HG03060 (cell line): ENCODE results near the gene MOSMO.
"Not testable (repeated sequence)": the region's sequence is repeated elsewhere in the genome, so short reads cannot be mapped to it uniquely, and the experiment has no call there.

Experiments used
- ATAC-seq: cut with Tn5 transposase; IDR thresholded peaks from one replicate; pipeline ENCODE4 v1.9.1; 2021; ENCODE audit warnings: low read depth, moderate number of reproducible peaks; ENCODE audit not compliant: unreplicated experiment

The MOSMO gene

GRCh38 chr16:22088642-22089041, 80.7 kb downstream of the MOSMO start:
- ATAC-seq, result no peak

- ATAC-seq, result no peak
These were observed 82.0 kb downstream of the MOSMO start for GRCh38 chr16:22089910-22090309.

- no peak for ATAC-seq
These were observed 83.8 kb downstream of the MOSMO start for GRCh38 chr16:22091721-22092120.

- no peak for ATAC-seq
These were observed 84.4 kb downstream of the MOSMO start, which contains the start of gene VWA3A for GRCh38 chr16:22092143-22092933. Gene VWA3A (plus strand): TSS chr16:22092541. CDS start chr16:22092638, 97 bp downstream.

- ATAC-seq, result no peak
These were observed 85.4 kb downstream of the MOSMO start for GRCh38 chr16:22093331-22093730.

- no peak for ATAC-seq
These were observed 86.1 kb downstream of the MOSMO start for GRCh38 chr16:22093996-22094395.

- no peak for ATAC-seq
These were observed 90.7 kb downstream of the MOSMO start for GRCh38 chr16:22098405-22099255.

GRCh38 chr16:22099256-22099975, 91.5 kb downstream of the MOSMO start:
- no peak for ATAC-seq

GRCh38 chr16:22103441-22103840, 95.5 kb downstream of the MOSMO start:
- ATAC-seq, result no peak

- no peak for ATAC-seq
These were observed 101.5 kb downstream of the MOSMO start for GRCh38 chr16:22109258-22109898.

- ATAC-seq, result not testable (repeated sequence)
These were observed 103.7 kb downstream of the MOSMO start for GRCh38 chr16:22111629-22112028.

- no peak for ATAC-seq
These were observed 108.3 kb downstream of the MOSMO start for GRCh38 chr16:22116095-22116700.

- ATAC-seq, result no peak
These were observed 109.7 kb downstream of the MOSMO start for GRCh38 chr16:22117609-22118008.

GRCh38 chr16:22120440-22120839, 112.5 kb downstream of the MOSMO start:
- ATAC-seq, result no peak

- ATAC-seq, result no peak
These were observed 114.3 kb downstream of the MOSMO start for GRCh38 chr16:22122239-22122638.

- ATAC-seq, result no peak
These were observed 115.2 kb downstream of the MOSMO start for GRCh38 chr16:22123146-22123545.

- ATAC-seq, result no peak
These were observed 116.0 kb downstream of the MOSMO start for GRCh38 chr16:22123759-22124490.

GRCh38 chr16:22124583-22125284, 116.8 kb downstream of the MOSMO start:
- no peak for ATAC-seq
